ENCODE data around the gene JAK3.
A peak's percentile ranks its signal among the peaks of the same experiment; 100 is the strongest.
"Not testable (repeated sequence)": the region's sequence is repeated elsewhere in the genome, so short reads cannot be mapped to it uniquely, and the experiment has no call there.

Gene JAK3

GRCh38 chr19:17802137-17802858 lies 45.5 kb downstream of the JAK3 start:
- DNase-seq: no peak

GRCh38 chr19:17798599-17798998 lies 49.2 kb downstream of the JAK3 start:
- not testable (repeated sequence) for DNase-seq

GRCh38 chr19:17797424-17798201 lies 50.2 kb downstream of the JAK3 start:
- DNase-seq: no peak

GRCh38 chr19:17796838-17797423 lies 50.9 kb downstream of the JAK3 start:
- DNase-seq: no peak

- DNase-seq: no peak
Measured at GRCh38 chr19:17796013-17796837, 51.6 kb downstream of the JAK3 start.

GRCh38 chr19:17795495-17795856 lies 52.3 kb downstream of the JAK3 start:
- DNase-seq: no peak

GRCh38 chr19:17794731-17795494 lies 52.9 kb downstream of the JAK3 start, which contains the start of gene B3GNT3:
B3GNT3 (plus strand) TSS chr19:17795138; CDS start chr19:17807808, 12,670 bp downstream.
- no peak for DNase-seq

- no peak for DNase-seq
Measured at GRCh38 chr19:17794412-17794730, 53.4 kb downstream of the JAK3 start.

GRCh38 chr19:17790059-17790780 lies 57.6 kb downstream of the JAK3 start:
- no peak for DNase-seq

GRCh38 chr19:17788632-17789031 lies 59.1 kb downstream of the JAK3 start:
- DNase-seq: no peak

GRCh38 chr19:17787274-17787913 lies 60.4 kb downstream of the JAK3 start:
- DNase-seq: no peak

- DNase-seq: peak; percentile 72
Measured at GRCh38 chr19:17784201-17785008, 63.4 kb downstream of the JAK3 start.

GRCh38 chr19:17783721-17784120 lies 64.1 kb downstream of the JAK3 start:
- not testable (repeated sequence) for DNase-seq

- no peak for DNase-seq
Measured at GRCh38 chr19:17780781-17781180, 67.0 kb downstream of the JAK3 start.

GRCh38 chr19:17778968-17779929 lies 68.5 kb downstream of the JAK3 start:
- DNase-seq: no peak

- DNase-seq: peak; percentile 40
Measured at GRCh38 chr19:17778251-17778967, 69.4 kb downstream of the JAK3 start.

- not testable (repeated sequence) for DNase-seq
Measured at GRCh38 chr19:17777840-17778239, 69.9 kb downstream of the JAK3 start.

Data from activated CD8-positive, alpha-beta memory T cell treated with anti-CD3 and anti-CD28 coated beads, Interleukin-2, amount 50 U/mL, for 4 hours (primary cell).